ENCODE measurements around the gene SV2C. TPM values are rescaled to one million over a fixed set of nuclear protein-coding genes. Genes with fewer than 3 reads are reported as not detected.

Gene SV2C
- total RNA-seq, 2 donors from 2014 or later: not detected

DNA sequence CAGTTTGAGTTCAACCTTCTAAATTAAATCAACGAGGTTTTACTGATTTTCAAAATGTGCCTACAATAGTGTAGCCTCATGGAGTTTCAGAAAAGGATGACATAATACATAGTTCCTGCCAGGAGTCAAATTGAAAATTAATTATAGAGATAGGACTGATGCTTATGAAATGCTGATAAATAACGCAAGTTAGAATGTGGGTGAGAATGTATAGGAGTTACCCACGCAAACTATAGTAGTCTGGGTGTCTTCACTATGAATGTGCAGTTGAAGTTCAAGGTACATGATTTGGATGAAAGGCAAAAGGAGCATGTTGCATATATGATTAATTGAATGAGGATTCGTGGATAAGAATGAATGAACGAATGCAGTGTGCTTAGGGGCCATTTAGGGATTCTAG, 95.7 kb downstream of the SV2C start:
- Mint-ChIP-seq H3K9me3 (no peaks in the 10 kb centered on the region), H3K36me3 (ENCODE audit: low read depth) (no peaks in the 10 kb centered on the region), H3K4me1 (peaks cover 2% of the 10 kb centered on the region), H3K4me3 (no peak overlapping the region), H3K27me3 (ENCODE audit: insufficient read depth) (no peaks in the 10 kb centered on the region), H3K27ac (no peak overlapping the region)
- Histone ChIP-seq H3K9ac (ENCODE audit: extremely low read depth, low read length, poor library complexity, severe bottlenecking) (no peak overlapping the region), H3K27ac (ENCODE audit: low read depth, low read length) (no peak overlapping the region), H3K27me3 (ENCODE audit: control insufficient read depth, insufficient read depth, low read length, poor library complexity, severe bottlenecking) (no peaks in the 10 kb centered on the region), H3K4me1 (ENCODE audit: control insufficient read depth, insufficient read depth, low read length) (no peaks in the 10 kb centered on the region), H3K4me3 (ENCODE audit: low read length) (no peak overlapping the region), H3K9me3 (ENCODE audit: control insufficient read depth, low read length) (no peaks in the 10 kb centered on the region), H3K36me3 (ENCODE audit: control insufficient read depth, insufficient read depth, low read length) (no peaks in the 10 kb centered on the region)
- DNase-seq: no peak
- TF ChIP-seq CTCF (conservative IDR thresholded peaks at IDR 0.05): no peak
- WGBS, 2 experiments (ENCODE audit: insufficient coverage in 1 of 2, insufficient read length in 1 of 2): 91 to 92% methylated on average over 5 of the region's 5 CpGs

DNA sequence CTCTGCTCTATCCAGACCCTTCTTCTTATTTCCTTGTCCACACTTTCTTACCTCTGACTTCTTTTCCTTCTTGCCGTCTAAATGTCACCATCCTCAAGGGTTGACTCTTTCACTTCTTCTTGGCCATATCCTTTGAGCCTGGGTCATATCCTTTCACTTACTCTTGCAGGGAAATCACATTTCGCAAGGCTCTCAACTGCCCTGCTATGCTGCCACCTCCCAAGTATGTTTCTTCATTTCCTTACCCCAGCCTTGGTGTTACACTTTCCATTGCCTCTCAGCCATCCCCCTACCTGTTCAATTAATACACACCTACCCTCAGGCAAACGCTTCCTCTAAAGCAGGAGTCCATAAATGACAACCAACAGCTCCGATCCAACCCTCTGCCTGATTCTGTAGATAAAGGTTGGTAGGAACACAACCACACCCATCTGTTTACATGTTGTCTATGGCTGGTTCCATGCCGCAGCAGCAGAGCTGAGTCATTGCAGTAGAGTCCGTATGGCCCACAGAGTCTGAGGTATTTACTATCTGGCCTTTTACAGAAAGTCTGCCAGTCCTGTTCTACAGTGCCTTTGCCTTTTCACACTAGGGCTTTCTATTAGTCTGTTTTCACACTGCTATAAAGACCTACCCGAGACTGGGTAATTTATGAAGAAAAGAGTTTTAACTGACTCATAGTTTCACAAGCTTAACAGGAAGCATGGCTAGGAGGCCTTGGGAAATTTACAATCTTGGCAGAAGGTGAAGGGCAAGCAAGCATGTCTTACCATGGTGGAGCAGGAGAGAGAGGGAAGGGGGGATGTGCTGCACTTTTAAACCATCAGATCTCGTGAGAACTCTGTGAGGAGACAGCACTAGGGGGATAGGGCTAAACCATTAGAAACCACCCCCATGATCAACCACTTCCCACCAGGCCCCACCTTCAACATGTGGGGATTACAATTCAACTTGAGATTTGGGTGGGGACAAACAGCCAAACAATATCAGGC, 97.9 kb downstream of the SV2C start:
- Mint-ChIP-seq H3K36me3 (ENCODE audit: low read depth) (no peaks in the 10 kb centered on the region), H3K9me3 (peaks cover 18% of the 10 kb centered on the region), H3K4me3 (no peak overlapping the region), H3K4me1 (no peaks in the 10 kb centered on the region), H3K27me3 (ENCODE audit: insufficient read depth) (no peaks in the 10 kb centered on the region), H3K27ac (no peak overlapping the region)
- H3K4me1 ChIP-seq (ENCODE audit: control insufficient read depth, insufficient read depth, low read length): no peaks in the 10 kb centered on the region
- DNase-seq: no peak
- no peaks in the 10 kb centered on the region for H3K27me3 ChIP-seq (ENCODE audit: control insufficient read depth, insufficient read depth, low read length, poor library complexity, severe bottlenecking)
- no peak overlapping the region for H3K4me3 ChIP-seq (ENCODE audit: low read length)
- no peak for TF ChIP-seq CTCF (conservative IDR thresholded peaks at IDR 0.05)
- no peaks in the 10 kb centered on the region for H3K36me3 ChIP-seq (ENCODE audit: control insufficient read depth, insufficient read depth, low read length)
- 96% methylated on average over 5 to 8 of the region's 8 CpGs for WGBS, 2 experiments (ENCODE audit: insufficient coverage in 1 of 2, insufficient read length in 1 of 2)
- no peak overlapping the region for H3K9ac ChIP-seq (ENCODE audit: extremely low read depth, low read length, poor library complexity, severe bottlenecking)
- H3K27ac ChIP-seq (ENCODE audit: low read depth, low read length): no peak overlapping the region
- peaks cover 9% of the 10 kb centered on the region for H3K9me3 ChIP-seq (ENCODE audit: control insufficient read depth, low read length)

GRCh38 chr5:76187386-76187785, 104.2 kb downstream of the SV2C start:
- no peak for DNase-seq
- H3K4me3 ChIP-seq (ENCODE audit: low read length): no peak overlapping the region
- H3K36me3 ChIP-seq (ENCODE audit: control insufficient read depth, insufficient read depth, low read length): no peaks in the 10 kb centered on the region
- no peaks in the 10 kb centered on the region for H3K27me3 Mint-ChIP-seq (ENCODE audit: insufficient read depth)
- TF ChIP-seq CTCF (conservative IDR thresholded peaks at IDR 0.05): no peak
- H3K4me1 ChIP-seq (ENCODE audit: control insufficient read depth, insufficient read depth, low read length): no peaks in the 10 kb centered on the region
- peaks cover 24% of the 10 kb centered on the region for H3K9me3 Mint-ChIP-seq
- no peak overlapping the region for H3K9ac ChIP-seq (ENCODE audit: extremely low read depth, low read length, poor library complexity, severe bottlenecking)
- no peak overlapping the region for H3K4me3 Mint-ChIP-seq
- no peak overlapping the region for H3K27ac Mint-ChIP-seq
- H3K9me3 ChIP-seq (ENCODE audit: control insufficient read depth, low read length): peaks cover 9% of the 10 kb centered on the region
- H3K27ac ChIP-seq (ENCODE audit: low read depth, low read length): no peak overlapping the region
- H3K36me3 Mint-ChIP-seq (ENCODE audit: low read depth): no peaks in the 10 kb centered on the region
- no peaks in the 10 kb centered on the region for H3K4me1 Mint-ChIP-seq
- no peaks in the 10 kb centered on the region for H3K27me3 ChIP-seq (ENCODE audit: control insufficient read depth, insufficient read depth, low read length, poor library complexity, severe bottlenecking)

Measured in endodermal cell (in vitro differentiated cells).